Kidney capillary endothelial cell (primary cell): ENCODE results near the gene RBFOX2.

Experiments
- DNase-seq: peaks from one replicate; pipeline ENCODE4 v3.0.0-alpha.2; 2018; ENCODE audit warnings: low spot score

Gene RBFOX2

DNA sequence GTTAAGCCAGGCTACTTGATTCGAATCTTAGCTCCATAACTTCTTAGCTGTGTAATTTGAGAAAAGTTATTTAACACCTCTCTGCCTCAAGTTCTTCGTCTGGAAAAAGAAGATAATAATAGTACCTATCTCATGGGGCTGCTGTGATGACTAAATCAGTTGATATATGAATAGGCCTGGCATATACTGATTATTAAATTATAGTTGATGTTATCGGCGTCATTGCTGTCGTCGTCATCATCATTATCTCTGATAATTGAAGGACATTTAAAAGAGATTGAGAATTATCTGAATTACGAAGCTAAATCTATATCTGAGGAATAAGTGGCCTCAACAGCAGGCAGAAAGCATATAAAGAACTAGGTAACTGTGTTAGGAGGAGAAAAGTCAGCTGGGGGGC is 165.9 kb downstream of the RBFOX2 start:
- no peak for DNase-seq

DNA sequence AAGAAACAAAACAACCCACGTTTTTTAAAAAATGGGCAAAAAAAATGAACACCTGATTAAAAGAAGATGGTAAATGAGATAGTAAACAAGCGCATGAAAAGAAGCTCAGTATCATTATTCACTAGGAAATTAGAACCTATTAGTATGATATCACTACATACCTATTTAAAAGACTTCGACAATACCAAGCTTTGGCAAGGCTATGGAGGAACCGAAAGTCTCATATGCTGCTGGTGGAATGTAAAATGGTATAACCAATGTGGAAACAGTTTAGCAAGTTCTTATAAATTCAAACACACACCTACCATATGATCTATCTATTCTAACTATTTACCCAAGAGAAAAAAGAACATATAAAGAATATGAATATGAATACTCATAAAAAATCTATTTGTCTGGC is 167.2 kb downstream of the RBFOX2 start:
- DNase-seq = no peak

DNA sequence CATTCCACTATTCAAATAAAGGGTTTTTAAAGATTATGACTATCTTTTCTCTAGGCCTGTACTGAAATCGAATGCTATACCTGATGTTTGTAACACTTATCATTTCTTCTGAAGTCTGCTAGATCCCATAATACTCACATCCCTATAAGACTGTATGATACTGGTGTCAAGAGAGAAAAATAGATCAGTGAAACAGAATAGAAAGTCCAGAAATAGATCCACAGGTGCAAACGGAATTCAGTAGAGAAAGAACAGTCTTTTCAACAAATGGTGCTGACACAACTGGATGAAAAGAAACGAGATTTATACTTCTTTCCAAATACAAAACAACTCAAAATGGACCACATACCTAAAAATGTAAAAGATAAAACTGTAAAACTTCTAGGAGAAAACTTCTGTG is 167.8 kb downstream of the RBFOX2 start:
- no peak for DNase-seq

DNA sequence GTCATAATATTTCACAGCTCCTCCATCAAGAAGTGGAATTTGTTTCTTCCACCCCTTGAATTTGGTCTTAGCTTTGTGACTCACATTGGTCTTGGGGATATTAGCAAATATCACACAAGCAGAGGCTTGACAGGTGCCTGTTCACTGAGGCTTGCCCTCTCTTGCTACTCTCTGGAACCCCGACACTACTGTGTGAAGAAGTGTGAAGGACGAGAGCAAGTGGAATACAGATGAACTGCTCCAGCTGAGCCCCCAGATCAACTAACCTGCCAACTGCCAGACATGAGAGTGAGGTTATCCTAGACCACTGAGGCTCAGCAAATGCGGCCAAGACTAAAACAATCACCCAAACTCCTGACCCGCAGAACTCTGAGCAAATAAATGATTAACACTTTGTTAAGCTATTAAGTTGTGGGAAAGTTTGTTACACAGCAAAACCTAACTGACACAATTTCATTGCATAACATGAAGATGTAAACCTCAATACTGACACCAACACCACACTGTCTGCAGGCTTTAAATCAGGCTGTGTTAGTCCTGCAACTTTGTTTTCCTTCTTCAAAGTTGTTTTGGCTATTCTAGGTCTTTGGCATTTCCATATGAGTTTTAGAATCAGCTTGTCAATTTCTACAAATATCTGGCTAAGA is 168.4 kb downstream of the RBFOX2 start:
- DNase-seq = no peak

DNA sequence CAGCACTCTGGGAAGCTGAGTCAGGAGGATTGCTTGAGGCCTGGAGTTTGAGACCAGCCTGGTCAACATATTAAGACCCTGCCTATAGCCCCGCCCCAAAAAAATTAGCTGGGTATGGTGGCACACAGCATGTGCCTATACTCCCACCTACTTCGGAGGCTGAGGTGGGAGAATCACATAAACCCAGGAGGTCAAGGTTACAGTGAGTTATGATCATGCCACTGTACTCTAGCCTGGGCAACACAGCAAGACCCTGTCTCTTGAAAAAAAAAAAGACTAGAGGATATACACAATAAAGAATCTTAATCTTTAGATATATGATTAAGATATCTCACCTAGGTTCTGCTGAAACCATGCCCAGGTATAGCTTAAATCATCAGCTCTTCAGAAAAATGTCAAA is 174.3 kb downstream of the RBFOX2 start:
- no peak for DNase-seq

DNA sequence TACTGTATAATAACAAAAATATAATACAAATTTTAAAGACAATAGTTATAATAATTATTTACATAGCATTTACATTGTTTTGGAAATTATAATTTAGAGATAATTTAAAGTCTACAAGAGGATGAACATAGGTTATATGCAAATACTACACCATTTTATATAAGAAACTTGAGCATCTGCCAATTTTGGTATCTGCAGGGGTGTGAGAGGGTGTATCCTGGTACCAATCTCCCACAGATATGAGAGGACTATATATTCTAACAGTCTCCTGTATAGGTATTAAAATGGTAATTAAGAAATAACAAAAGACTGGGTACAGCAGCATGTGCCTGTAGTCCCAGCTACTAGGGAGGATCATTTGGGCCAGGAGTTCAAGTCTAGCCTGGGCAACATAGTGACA is 176.5 kb downstream of the RBFOX2 start:
- no peak for DNase-seq

DNA sequence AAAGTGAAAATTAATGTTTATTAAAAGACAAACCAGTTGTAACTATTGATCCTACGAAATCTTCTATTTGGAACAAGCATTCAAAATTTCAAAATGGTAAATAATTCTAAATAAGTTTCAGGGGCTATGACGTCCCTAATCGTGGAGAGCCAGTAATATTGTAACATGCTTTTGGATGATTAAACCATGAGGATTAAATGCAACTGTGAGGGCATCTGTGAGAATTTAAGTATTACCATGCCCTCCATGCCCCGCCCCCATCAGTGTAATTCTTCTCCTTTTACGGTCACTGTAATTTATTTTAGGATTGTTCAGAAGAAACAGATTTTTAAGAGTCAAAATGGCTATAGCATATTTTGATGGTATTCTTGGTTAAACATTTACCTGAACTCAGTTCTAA is 177.8 kb downstream of the RBFOX2 start:
- DNase-seq = no peak

DNA sequence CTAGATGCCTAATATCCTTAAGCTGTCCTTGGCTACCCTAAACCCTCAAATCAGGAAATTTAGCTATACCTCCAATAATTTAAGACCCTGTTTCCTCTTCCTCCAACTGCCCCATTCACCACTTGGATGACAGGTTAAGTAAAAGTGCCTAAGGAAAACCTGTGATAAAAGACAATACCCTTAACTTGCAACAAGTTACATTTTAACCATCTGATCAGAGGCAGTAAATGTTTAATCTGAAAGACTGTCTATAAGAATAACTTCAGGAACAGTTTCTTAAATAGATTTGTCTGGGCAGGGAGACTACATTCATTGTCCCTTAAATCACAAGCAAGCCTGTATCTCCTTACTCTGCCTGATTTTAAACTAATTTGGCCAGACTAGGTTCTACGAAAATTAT is 181.8 kb downstream of the RBFOX2 start:
- no peak for DNase-seq

DNA sequence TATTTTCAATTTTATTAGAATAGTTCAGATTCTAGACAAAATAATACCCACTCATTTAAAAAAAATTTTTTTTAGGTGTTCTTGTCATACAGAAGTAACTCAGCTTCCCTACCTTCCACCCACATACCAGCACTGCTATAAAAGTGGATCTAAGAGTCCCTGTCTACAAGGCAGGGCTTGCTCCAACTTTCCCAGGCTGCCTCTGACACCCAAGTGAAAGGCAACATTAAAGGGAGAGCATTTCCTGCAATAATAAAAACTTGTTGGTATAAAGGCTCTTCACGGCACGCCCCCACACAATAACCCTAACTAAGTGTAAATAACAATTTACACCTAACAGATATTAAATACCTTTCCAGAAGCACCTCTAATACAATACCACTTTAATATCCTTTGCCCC is 183.7 kb downstream of the RBFOX2 start:
- DNase-seq = no peak

DNA sequence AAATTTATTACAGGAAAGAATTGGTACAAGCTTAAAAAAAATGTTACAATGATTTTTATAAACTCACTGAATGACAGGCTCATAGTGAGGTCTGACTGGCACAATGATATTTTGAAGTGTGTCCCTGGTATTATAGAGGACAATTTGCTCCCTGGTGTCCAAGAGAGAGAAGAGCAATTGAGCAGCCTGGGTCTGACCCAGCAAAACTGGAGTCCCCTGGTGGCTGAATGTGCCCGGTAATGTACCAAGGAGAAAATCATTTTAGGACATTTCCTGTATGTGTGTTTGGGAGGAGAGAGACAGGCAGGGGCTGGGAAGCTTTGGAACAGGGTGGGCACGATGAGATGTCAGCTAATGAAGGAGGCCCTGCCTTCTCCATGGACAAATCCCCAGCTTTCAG is 185.7 kb downstream of the RBFOX2 start:
- peak; percentile 58 for DNase-seq

DNA sequence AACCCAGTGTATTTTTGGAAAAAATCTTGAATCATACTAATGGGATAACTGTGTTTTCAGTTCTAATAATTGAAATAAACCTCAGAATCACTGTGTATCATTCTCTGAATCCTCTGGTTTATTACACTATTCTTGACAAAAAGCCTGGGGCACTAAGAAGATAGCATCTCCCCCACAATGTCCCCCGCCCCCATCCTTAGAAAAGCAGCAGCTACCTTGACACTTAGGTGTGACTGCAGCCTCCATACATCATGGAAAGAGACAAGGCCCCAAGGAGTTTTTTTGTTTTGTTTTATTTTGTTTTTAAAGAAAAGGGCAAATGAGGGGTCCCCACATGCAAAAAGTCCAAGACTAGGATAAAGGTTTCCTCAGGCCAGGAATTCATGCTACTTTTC is 186.1 kb downstream of the RBFOX2 start:
- DNase-seq = no peak

DNA sequence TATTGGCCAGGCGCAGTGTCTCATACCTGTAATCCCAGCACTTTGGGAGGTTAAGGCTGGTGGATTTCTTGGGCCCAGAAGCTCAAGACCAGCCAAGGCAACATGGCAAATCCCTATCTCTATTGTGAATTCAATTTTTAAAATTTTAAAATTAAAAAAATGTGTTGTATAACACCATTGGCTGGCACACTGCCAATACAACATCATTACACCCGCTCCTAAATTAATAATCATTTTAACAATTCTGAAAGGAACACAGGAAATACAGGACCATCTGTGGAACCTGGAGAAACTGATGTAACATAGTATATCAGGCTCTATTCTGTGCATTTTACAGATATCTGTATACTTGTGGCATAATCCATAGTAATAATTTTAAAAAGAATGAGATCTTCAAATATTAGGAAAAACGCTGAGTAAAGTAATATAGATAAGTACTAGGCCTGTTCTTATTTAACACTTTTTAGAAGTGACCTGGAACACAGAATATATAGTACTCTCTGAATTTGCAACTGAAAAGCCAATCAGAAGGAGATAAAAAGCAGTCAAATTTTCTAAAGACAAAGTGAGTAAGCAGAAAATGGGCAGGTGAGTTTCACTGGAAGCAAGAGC is 186.6 kb downstream of the RBFOX2 start:
- no peak for DNase-seq

DNA sequence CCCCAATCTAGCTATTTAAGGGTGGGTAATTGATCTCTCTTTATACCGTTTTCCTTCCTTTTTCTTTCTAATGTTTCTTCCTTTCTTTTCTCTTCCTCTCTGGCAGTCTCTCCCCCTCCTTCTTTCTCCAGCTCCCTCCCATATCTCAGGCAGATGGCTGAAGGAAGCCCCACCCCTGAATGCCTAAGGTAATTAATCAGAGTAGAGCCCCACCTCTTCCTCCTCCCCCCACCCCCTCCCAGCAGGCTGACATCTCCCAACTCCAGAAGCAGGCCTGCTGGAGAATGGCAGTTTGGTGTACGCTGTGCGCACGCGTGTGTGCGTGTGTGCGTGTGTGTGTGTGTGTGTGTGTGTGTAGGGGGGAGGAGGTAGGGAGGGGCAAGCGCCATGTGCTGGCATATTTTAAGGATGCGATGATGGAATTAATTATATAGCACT is 188.3 kb downstream of the RBFOX2 start:
- peak; percentile 88 for DNase-seq

DNA sequence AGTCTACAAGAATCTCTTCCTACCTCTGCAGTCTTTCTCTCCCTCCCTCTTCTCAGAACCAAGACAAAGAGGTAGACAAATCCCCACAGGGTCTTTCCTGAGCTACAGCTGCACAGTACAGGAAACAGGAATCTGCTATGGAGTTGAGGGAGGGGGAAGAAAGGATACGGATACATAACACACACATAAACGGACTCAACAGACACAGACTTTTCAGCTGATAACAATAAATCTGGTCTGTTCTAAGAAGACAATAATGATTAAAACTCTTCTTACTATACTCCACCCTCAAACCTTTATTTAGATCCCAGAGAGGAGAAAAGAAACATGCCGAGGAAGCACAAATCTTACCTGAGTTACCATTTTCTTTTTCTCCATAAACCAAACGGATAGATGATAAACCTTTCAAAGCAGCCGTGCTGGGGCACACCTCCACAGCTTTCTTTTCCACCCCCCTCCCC is 188.8 kb downstream of the RBFOX2 start:
- no peak for DNase-seq

DNA sequence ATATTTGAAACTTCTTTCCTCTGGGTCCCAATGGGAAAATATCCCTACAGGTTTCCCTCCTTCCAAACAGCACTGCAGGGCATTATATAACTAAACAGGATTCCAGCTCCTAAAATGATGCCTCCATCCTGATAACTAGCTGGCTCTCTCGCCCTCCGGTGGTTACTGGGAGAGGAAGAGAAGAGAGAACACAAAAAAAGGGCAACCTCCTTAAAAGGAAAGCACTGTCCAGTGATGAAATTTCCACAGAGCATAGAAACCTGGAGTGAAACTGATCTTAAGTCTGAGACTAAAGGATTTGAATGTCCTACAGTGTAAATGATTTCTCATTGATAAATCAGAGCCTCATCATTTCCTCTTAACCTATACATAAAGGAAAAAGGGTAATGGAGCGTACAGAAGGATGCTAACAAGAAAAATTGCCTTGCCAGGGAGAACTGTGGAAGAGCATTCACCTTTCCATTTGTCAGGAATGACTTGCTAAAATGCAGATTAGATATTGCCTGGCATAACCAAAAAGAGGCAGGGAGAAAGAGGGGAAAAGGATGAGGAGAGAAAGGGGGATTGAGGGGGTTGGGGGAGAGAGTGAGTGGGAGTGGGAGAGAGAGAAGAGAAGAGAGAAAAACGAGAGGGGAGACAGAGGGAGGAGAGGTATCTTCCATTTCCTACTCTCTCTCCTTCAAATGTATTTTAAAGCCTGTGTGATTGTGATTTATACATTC is 189.6 kb downstream of the RBFOX2 start:
- DNase-seq = no peak

DNA sequence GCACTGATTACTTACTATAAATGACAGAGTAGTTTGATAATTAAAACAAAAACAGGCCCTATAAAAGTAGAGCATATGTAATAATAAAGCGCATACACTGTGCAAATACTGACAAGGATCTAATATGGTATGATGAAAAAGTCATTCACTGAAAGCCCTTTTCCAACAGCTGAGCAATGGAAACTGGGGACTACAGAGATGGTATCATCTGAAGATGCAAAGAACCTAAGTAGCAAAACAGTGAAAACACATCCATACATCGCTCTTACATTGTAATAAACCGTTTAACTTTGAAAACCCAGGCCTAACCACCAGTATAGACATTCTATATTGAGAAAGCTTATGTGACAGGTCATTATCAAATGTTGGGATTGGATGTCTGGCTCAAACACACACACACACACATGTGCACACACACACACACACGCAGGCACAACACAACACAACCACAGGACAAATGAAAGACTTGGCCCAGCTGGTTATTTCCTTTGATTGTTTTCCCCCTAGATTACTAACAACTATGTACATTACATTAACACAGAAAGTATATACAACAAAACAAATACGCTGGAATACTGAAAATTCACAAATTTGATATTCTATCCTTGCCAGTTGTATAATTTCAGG is 191.4 kb downstream of the RBFOX2 start:
- DNase-seq = no peak

DNA sequence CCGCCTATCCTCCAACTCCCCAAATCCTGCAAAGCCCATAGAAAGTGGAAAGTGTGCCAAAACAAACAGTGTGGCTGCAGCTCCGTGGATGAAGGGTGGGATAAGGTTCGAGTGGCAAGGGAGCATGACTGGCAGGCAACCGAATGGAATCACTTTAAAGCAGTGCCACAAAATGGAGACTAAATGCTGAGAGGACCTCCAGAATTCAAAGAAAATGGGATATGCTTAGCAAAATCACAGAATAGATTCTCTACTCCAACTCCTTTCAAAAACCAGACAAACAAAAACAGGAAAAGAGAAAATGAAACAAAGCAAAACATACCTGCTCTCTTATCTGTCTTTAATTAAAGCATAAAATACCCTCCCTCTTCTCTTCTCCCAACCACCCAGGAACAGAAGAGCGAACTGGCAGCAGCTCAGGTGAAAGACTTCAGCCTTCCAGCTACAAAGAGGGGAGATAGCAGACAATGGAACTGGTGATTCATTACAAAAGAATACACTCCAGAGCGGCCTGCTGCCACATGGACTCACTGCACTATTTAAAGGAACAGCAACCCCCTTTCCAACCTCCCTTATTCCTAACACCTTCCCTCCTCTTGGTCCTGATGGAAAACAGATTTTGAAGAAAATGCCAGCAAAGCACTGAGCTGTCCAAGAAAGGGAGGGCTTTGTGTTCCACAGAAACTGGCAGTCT is 192.5 kb downstream of the RBFOX2 start:
- DNase-seq = peak; percentile 64

DNA sequence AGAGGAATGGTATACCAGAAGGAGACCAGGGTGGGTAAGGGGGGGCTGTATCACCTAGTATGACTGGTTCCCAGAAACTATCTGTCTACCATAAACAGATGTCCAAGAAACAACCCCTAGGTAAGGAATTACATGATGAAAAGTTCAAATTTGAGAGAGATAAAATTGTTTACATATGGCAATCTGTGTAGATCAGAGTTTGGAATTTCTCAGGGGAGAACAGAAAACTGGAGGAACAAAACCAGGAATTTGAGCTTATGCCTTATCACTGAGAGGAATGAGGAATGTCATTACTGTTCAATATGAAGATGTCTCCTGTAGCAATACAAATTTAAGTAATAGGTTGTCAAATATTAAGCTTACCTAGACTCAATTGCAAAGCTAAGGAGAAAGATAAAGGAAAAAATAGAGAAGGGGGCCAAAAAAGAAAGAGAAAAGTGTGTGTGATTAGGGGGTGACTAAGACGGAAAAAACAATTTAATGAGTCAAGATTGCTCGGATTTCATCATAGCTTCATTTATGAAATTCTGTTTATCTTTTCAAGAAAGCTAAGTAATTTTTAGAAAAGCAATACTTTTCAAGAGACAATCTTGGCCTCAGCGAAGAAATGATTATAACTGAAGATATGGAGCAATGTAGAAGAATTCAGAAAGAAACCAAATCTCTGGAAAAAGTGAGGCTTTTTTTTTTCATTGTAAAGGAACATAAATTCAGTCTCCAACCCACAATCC is 193.2 kb downstream of the RBFOX2 start:
- DNase-seq = no peak

DNA sequence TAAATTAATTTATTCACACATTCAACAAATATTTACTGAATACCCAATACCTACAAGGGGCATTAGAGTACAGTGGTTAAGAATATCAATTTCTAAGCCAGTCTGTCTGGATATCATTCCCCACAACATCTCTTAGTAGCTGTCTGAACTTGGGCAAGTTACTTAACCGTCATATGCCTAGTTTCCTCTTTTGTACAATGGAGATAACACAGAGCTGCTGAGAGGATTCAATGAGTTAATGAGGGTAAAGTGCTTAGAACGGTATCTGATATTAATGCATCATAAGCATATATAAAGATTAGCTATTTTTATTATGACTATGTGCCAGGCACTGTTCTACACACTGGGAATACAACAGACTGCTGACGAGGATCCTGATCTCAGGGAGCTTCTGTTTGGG is 194.6 kb downstream of the RBFOX2 start:
- no peak for DNase-seq

DNA sequence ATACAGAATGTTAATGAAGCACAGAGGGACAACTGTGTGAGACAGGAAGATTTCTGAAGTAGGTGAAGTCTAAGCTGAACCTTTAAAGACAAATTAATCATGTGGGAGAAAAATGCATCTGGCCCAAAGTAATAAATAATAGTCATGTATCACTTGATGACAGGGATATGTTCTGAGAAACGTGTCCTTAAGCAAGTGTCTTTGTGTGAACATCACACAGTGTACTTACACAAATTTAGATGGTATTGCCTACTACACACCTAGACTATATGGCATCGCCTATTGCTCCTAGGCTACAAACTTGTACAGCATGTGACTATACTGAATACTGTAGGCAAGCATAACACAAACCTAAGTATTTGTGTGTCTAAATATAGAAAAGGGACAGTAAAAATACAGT is 198.3 kb downstream of the RBFOX2 start:
- no peak for DNase-seq

DNA sequence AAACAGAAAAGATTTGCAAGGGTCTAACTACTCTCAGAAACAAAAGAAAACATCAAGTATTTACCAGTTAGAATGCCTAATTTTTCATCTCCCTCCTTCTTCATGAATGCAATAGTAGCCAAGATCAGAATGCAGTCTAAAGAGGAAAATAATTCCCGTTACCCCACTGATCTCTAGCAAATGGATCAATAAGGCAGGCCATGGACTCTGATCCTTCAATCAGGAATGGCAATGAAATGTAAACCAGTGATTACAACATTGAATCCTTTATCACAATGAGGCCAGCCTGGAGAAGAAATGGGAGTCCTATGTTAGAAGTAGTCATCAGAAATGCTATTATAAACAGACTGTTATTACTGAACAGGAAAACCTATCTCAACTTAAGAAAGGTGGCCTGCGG is 204.4 kb downstream of the RBFOX2 start:
- DNase-seq = no peak

DNA sequence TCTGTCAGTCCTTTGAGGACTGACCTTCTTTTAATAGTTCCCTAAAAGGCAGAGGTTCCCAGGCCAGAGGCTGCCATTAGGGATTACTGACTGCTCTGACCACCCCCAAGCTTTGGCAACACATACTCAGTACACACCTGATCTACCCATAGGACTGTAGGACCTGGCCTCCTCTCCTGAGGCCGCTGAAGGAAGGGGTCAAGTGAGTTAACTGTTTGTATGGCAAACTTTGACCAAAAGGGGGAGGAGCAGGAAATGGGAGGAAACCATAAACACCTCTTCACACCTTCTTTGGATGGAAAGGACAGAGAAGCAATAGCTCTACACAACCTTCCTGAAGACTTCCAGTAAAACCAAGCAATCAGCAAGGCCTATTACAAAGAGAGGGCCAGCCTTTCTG is 207.0 kb downstream of the RBFOX2 start:
- DNase-seq = no peak
